Lung (tissue), 12 donors: ENCODE measurements around the gene PLD4. TPM values are rescaled to one million over a fixed set of nuclear protein-coding genes. Genes with fewer than 3 reads are reported as not detected.
"Not testable (repeated sequence)": the region's sequence is repeated elsewhere in the genome, so short reads cannot be mapped to it uniquely, and the experiment has no call there.

Experiments
- ATAC-seq: fragments of 200-7000 bp; cut with Tn5 transposase; one replicate; pipeline ENCODE4 v1.9.1; 2020; ENCODE audit warnings: moderate number of reproducible peaks; ENCODE audit not compliant: insufficient read depth, low FRiP score
- DNase-seq, 3 donors: peaks; one replicate each; pipeline ENCODE4 v3.0.0-alpha.2; 2013 to 2017
- H3K27ac ChIP-seq, 2 donors: one replicate each; pipeline ENCODE4 v1.5.1; 2013; ENCODE audit warnings: mild to moderate bottlenecking in 2 of 2, moderate library complexity in 2 of 2, control low read depth in 1 of 2, inconsistent platforms in 1 of 2, low read depth in 1 of 2, low read length in 1 of 2
- H3K27me3 ChIP-seq, 3 donors: one replicate each; pipeline ENCODE4 v1.5.1; 2013; ENCODE audit warnings: low read length in 2 of 3; ENCODE audit not compliant: control insufficient read depth in 3 of 3, insufficient read depth in 3 of 3
- H3K36me3 ChIP-seq, 4 donors: one replicate each; pipeline ENCODE4 v1.5.1; 2013; ENCODE audit warnings: low read length in 4 of 4, mild to moderate bottlenecking in 1 of 4, moderate library complexity in 1 of 4; ENCODE audit not compliant: control insufficient read depth in 4 of 4, insufficient read depth in 4 of 4
- H3K4me1 ChIP-seq, 5 donors: one replicate each; pipeline ENCODE4 v1.5.1; 2013; ENCODE audit warnings: low read length in 5 of 5, mild to moderate bottlenecking in 2 of 5, moderate library complexity in 1 of 5; ENCODE audit not compliant: control insufficient read depth in 5 of 5, insufficient read depth in 5 of 5
- H3K4me3 ChIP-seq: one replicate; pipeline ENCODE4 v1.5.1; 2013; ENCODE audit warnings: mild to moderate bottlenecking, control low read depth, moderate library complexity
- H3K9ac ChIP-seq, 2 donors: one replicate each; pipeline ENCODE4 v1.5.1; 2013; ENCODE audit warnings: low read length in 2 of 2, control low read depth in 1 of 2; ENCODE audit not compliant: insufficient read depth in 1 of 2
- H3K9me3 ChIP-seq, 4 donors: one replicate each; pipeline ENCODE4 v1.5.1; 2013; ENCODE audit warnings: low read length in 3 of 4, mild to moderate bottlenecking in 1 of 4, moderate library complexity in 1 of 4; ENCODE audit not compliant: control insufficient read depth in 4 of 4, insufficient read depth in 3 of 4
- CTCF ChIP-seq: IDR thresholded peaks from 2 replicates; pipeline ENCODE4 v1.5.1; 2012; ENCODE audit warnings: mild to moderate bottlenecking; ENCODE audit errors: control extremely low read depth, extremely low read depth
- WGBS, 2 donors: extraction: QIAGEN DNeasy Blood & Tissue Kit; methylation state at CpG; one replicate each; pipeline ENCODE4 v1.1.7; 2013; 5-methylcytosine and 5-hydroxymethylcytosine counted together
- polyA plus RNA-seq, 2 donors: library from polyadenylated mRNA; stranded (reverse); fragments of 200-250 nt; gene quantifications; one replicate each; pipeline ENCODE4 v1.2.1, GENCODE V29; 2013
- total RNA-seq, 2 donors: library from RNA; depleted of rRNA in 1 of 2; stranded (reverse); fragments of >200 nt in 1 of 2; gene quantifications; one replicate each; pipeline ENCODE4 v1.2.1, GENCODE V29; 2014 to 2021
- donor health status: control.
- donor health status: control.
- donor health status: Bipolar disorder and iron deficiency.
- donor health status: healthy.
- donor health status: DM: yes; HTN: yes; CAD: no.

PLD4 gene
- total and polyA plus RNA-seq, 4 donors: 0.71 to 6.3 (median 0.88) TPM

- no peak overlapping the region for H3K4me3 ChIP-seq
- no peak for TF ChIP-seq CTCF
- H3K9ac ChIP-seq: no peak overlapping the region
- H3K36me3 ChIP-seq: peaks cover 0 to 35% (median 0%) of the 10 kb centered on the region in 4 donors
- H3K9me3 ChIP-seq: no peaks in the 10 kb centered on the region
- no peaks in the 10 kb centered on the region for H3K27me3 ChIP-seq
- H3K4me1 ChIP-seq: no peaks in the 10 kb centered on the region
- no peak overlapping the region for H3K27ac ChIP-seq
- ATAC-seq: no peak
- WGBS, 2 donors: 92 to 94% methylated on average over 26 of the region's 26 CpGs
- DNase-seq: no peak
Observed at GRCh38 chr14:104888489-104889374, 35.9 kb upstream of the PLD4 start.

- no peak for TF ChIP-seq CTCF
- Histone ChIP-seq H3K27ac (no peak overlapping the region), H3K4me1 (no peaks in the 10 kb centered on the region), H3K9ac (no peak overlapping the region), H3K9me3 (no peaks in the 10 kb centered on the region), H3K27me3 (no peaks in the 10 kb centered on the region), H3K4me3 (no peak overlapping the region), H3K36me3 (peaks cover 0 to 32% (median 0%) of the 10 kb centered on the region in 4 donors)
- no peak for ATAC-seq
- 92 to 94% methylated on average over 23 of the region's 23 CpGs for WGBS, 2 donors
- DNase-seq: no peak
Observed at GRCh38 chr14:104889375-104889757, 35.3 kb upstream of the PLD4 start.

- not testable (repeated sequence) for H3K27ac ChIP-seq, DNase-seq, H3K4me1 ChIP-seq, H3K9me3 ChIP-seq, H3K4me3 ChIP-seq, ATAC-seq, H3K27me3 ChIP-seq, H3K9ac ChIP-seq
- peaks cover 0 to 28% (median 0%) of the 10 kb centered on the region in 4 donors for H3K36me3 ChIP-seq
Observed at GRCh38 chr14:104890292-104890691, 34.4 kb upstream of the PLD4 start.

- WGBS, 2 donors: 94 to 97% methylated on average over 4 of the region's 4 CpGs
- H3K4me1 ChIP-seq: peaks cover 0 to 8% (median 5%) of the 10 kb centered on the region in 5 donors
- no peak for DNase-seq
- TF ChIP-seq CTCF: no peak
- no peaks in the 10 kb centered on the region for H3K27me3 ChIP-seq
- H3K27ac ChIP-seq: no peak overlapping the region
- H3K36me3 ChIP-seq: peaks cover 0 to 22% (median 0%) of the 10 kb centered on the region in 4 donors
- no peak overlapping the region for H3K9ac ChIP-seq
- H3K4me3 ChIP-seq: no peak overlapping the region
- ATAC-seq: no peak
- no peaks in the 10 kb centered on the region for H3K9me3 ChIP-seq
Observed at GRCh38 chr14:104891121-104891551, 33.5 kb upstream of the PLD4 start.
